Endothelial cell of umbilical vein (primary cell): ENCODE results near the gene SORCS2.

ENCODE experiments used
- EZH2 ChIP-seq: IDR thresholded peaks from 2 replicates; pipeline ENCODE4 v1.6.1; 2012; ENCODE audit warnings: borderline replicate concordance, low read depth, mild to moderate bottlenecking, moderate library complexity, low read length, inconsistent platforms; ENCODE audit not compliant: severe bottlenecking
- FOS ChIP-seq: IDR thresholded peaks from 2 replicates; pipeline ENCODE4 v1.6.1; 2011; ENCODE audit warnings: mild to moderate bottlenecking, low read length, moderate library complexity, borderline replicate concordance; ENCODE audit not compliant: insufficient read depth
- GATA2 ChIP-seq: IDR thresholded peaks from 2 replicates; pipeline ENCODE4 v1.7.0; 2011; ENCODE audit warnings: low read depth, mild to moderate bottlenecking, moderate library complexity, mixed read lengths, low read length; ENCODE audit not compliant: insufficient read length, insufficient read depth
- JUN ChIP-seq: IDR thresholded peaks from 2 replicates; pipeline ENCODE4 v1.6.1; 2011; ENCODE audit warnings: borderline replicate concordance, low read depth; ENCODE audit not compliant: insufficient read length, insufficient read depth
- POLR2A ChIP-seq: IDR thresholded peaks from 2 replicates; pipeline ENCODE4 v1.6.1; 2012; ENCODE audit warnings: low read depth, mild to moderate bottlenecking, control low read depth, low read length
- POLR2AphosphoS5 ChIP-seq: IDR thresholded peaks from 2 replicates; pipeline ENCODE4 v1.6.1; 2012; ENCODE audit warnings: low read depth, mild to moderate bottlenecking, control low read depth, low read length, moderate library complexity; ENCODE audit not compliant: insufficient read depth
- TF ChIP-seq, protein P1 (sequence below), 2 donors: IDR thresholded peaks; 1 replicate in 1 of 2; 2 replicates in 1 of 2; pipeline ENCODE4 v1.5.1; 2011; ENCODE audit warnings: low read length in 2 of 2, mild to moderate bottlenecking in 2 of 2, moderate library complexity in 2 of 2, control low read depth in 1 of 2, inconsistent platforms in 1 of 2, low read depth in 1 of 2; ENCODE audit not compliant: insufficient read depth in 1 of 2; ENCODE audit errors: extremely low read depth in 1 of 2

- TF ChIP-seq, protein P1, sequence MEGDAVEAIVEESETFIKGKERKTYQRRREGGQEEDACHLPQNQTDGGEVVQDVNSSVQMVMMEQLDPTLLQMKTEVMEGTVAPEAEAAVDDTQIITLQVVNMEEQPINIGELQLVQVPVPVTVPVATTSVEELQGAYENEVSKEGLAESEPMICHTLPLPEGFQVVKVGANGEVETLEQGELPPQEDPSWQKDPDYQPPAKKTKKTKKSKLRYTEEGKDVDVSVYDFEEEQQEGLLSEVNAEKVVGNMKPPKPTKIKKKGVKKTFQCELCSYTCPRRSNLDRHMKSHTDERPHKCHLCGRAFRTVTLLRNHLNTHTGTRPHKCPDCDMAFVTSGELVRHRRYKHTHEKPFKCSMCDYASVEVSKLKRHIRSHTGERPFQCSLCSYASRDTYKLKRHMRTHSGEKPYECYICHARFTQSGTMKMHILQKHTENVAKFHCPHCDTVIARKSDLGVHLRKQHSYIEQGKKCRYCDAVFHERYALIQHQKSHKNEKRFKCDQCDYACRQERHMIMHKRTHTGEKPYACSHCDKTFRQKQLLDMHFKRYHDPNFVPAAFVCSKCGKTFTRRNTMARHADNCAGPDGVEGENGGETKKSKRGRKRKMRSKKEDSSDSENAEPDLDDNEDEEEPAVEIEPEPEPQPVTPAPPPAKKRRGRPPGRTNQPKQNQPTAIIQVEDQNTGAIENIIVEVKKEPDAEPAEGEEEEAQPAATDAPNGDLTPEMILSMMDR (IDR thresholded peaks at IDR 0.05; ENCODE audit: extremely low read depth in 1 of 2, insufficient read depth in 1 of 2, low read depth in 1 of 2, low read length in 2 of 2), result no peak
- TF ChIP-seq POLR2AphosphoS5, result peak; percentile 18
- TF ChIP-seq GATA2, result no peak
- no peak for TF ChIP-seq EZH2
- TF ChIP-seq POLR2A, result no peak
- no peak for TF ChIP-seq FOS
- TF ChIP-seq JUN, result no peak
Measured at GRCh38 chr4:7754565-7755262, 562.4 kb downstream of the SORCS2 start.
